Endothelial cell of umbilical vein (primary cell): Measurements from ENCODE around the gene IFNGR1.

Experiments used
- EZH2 ChIP-seq: IDR thresholded peaks from 2 replicates; pipeline ENCODE4 v1.6.1; 2012; ENCODE audit warnings: borderline replicate concordance, low read depth, mild to moderate bottlenecking, moderate library complexity, low read length, inconsistent platforms; ENCODE audit not compliant: severe bottlenecking
- JUN ChIP-seq: IDR thresholded peaks from 2 replicates; pipeline ENCODE4 v1.6.1; 2011; ENCODE audit warnings: borderline replicate concordance, low read depth; ENCODE audit not compliant: insufficient read length, insufficient read depth
- MYC ChIP-seq: IDR thresholded peaks from one replicate; pipeline ENCODE4 v1.6.1; 2011; ENCODE audit warnings: mild to moderate bottlenecking, low read depth, low read length
- POLR2A ChIP-seq: IDR thresholded peaks from 2 replicates; pipeline ENCODE4 v1.6.1; 2012; ENCODE audit warnings: low read depth, mild to moderate bottlenecking, control low read depth, low read length
- TF ChIP-seq, protein P1 (sequence below), 2 donors: IDR thresholded peaks; 1 replicate in 1 of 2; 2 replicates in 1 of 2; pipeline ENCODE4 v1.5.1; 2011; ENCODE audit warnings: low read length in 2 of 2, mild to moderate bottlenecking in 2 of 2, moderate library complexity in 2 of 2, control low read depth in 1 of 2, inconsistent platforms in 1 of 2, low read depth in 1 of 2; ENCODE audit not compliant: insufficient read depth in 1 of 2; ENCODE audit errors: extremely low read depth in 1 of 2

DNA sequence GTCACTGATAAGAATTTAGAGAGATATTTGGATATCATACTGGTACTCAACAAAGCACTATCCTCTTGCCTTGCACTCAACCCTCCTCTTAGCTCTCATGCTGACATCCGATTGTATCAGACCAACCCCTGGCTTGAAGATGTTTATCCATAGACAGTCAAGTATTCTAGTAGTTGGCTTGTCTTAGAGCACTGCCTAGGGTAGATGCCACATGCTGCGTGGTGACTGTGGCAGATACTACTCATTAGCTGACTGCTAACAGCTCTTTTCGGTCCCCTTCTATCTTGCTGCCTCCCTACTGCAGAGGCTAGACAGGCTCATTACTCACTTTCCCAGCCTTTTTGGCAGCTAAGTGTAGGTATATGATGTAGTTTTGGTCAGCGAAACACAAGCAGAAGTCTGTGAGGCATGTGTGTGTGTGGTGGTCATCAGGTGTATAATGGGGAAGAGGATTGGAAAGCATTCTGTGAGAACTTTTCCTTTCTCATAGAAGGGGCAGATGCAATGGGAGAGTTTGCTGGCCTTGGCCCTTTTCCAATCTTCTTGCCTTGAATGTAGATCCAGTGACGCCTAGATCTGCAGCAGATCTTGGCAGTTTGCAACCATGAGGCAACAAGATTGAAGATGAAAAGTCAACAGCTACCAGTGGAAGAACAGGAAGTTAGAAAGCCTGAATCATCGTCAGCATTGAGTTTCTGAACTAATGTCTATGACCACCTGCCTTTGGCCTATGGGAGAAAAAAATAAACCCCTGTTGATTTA is 4.4 kb upstream of the IFNGR1 start:
- TF ChIP-seq EZH2 (no peak), JUN (peak; percentile 10), POLR2A (no peak), MYC (no peak)
- TF ChIP-seq, protein P1, sequence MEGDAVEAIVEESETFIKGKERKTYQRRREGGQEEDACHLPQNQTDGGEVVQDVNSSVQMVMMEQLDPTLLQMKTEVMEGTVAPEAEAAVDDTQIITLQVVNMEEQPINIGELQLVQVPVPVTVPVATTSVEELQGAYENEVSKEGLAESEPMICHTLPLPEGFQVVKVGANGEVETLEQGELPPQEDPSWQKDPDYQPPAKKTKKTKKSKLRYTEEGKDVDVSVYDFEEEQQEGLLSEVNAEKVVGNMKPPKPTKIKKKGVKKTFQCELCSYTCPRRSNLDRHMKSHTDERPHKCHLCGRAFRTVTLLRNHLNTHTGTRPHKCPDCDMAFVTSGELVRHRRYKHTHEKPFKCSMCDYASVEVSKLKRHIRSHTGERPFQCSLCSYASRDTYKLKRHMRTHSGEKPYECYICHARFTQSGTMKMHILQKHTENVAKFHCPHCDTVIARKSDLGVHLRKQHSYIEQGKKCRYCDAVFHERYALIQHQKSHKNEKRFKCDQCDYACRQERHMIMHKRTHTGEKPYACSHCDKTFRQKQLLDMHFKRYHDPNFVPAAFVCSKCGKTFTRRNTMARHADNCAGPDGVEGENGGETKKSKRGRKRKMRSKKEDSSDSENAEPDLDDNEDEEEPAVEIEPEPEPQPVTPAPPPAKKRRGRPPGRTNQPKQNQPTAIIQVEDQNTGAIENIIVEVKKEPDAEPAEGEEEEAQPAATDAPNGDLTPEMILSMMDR (IDR thresholded peaks at IDR 0.05; ENCODE audit: extremely low read depth in 1 of 2, insufficient read depth in 1 of 2, low read depth in 1 of 2, low read length in 2 of 2) = no peak
